C4-2B (cell line): ENCODE results near the gene RFPL3.

Experiments used
- CTCF ChIP-seq: fragments of 450-650 bp; conservative IDR thresholded peaks from 2 replicates; pipeline ENCODE4 v1.5.1; 2017; ENCODE audit warnings: mild to moderate bottlenecking
- ZFX ChIP-seq: fragments of 450-650 bp; IDR thresholded peaks from 2 replicates; pipeline ENCODE4 v1.6.1; 2017

GRCh38 chr22:32339190-32340012 lies 18.3 kb upstream of the RFPL3 start:
- TF ChIP-seq CTCF, result no peak
- TF ChIP-seq ZFX, result no peak
